Lower lobe of right lung (tissue), 2 donors: ENCODE data around the gene METTL26. TPM values are rescaled to one million over a fixed set of nuclear protein-coding genes. Genes with fewer than 3 reads are reported as not detected.

ENCODE experiments used
- ATAC-seq, 2 donors: fragments of 200-7000 bp; cut with Tn5 transposase; one replicate each; pipeline ENCODE4 v1.9.1; 2020 to 2022; ENCODE audit warnings: mild to moderate bottlenecking in 2 of 2, moderate library complexity in 2 of 2
- DNase-seq: peaks from one replicate; pipeline ENCODE4 v3.0.0-alpha.2; 2020
- H3K27ac ChIP-seq: fragments of 200-600 bp; one replicate; pipeline ENCODE4 v1.8.0; 2022
- H3K27me3 ChIP-seq: fragments of 200-600 bp; one replicate; pipeline ENCODE4 v1.8.0; 2022; ENCODE audit warnings: low read depth
- H3K36me3 ChIP-seq: fragments of 200-600 bp; one replicate; pipeline ENCODE4 v1.8.0; 2022; ENCODE audit warnings: mild to moderate bottlenecking
- H3K4me1 ChIP-seq: fragments of 200-600 bp; one replicate; pipeline ENCODE4 v1.8.0; 2022
- H3K4me3 ChIP-seq: fragments of 200-600 bp; one replicate; pipeline ENCODE4 v1.8.0; 2022; ENCODE audit warnings: mild to moderate bottlenecking
- H3K9me3 ChIP-seq: fragments of 200-600 bp; one replicate; pipeline ENCODE4 v1.8.0; 2022
- CTCF ChIP-seq: fragments of 200-600 bp; IDR thresholded peaks from one replicate; pipeline ENCODE4 v1.8.0; 2022; ENCODE audit warnings: antibody characterized with exemption, mild to moderate bottlenecking
- intact Hi-C: fragments of 100-400 bp; cut with DNase I; formaldehyde crosslinking; loops from one replicate; pipeline ENCODE4 v1.11.0; 2022
- total RNA-seq: library from RNA; stranded (reverse); fragmentation: NEBNext Ultra II Directional; extraction: Animal tissue kit (Norgen Biotek cat#: 25700); gene quantifications from one replicate; pipeline ENCODE4 v1.2.1, GENCODE V29; 2021
- donor health status: DM: no; HTN: yes; CAD: no; lungs with severe emphysema.

Gene METTL26
- total RNA-seq, 1 donor from 2014 or later = 63.1 TPM

DNA sequence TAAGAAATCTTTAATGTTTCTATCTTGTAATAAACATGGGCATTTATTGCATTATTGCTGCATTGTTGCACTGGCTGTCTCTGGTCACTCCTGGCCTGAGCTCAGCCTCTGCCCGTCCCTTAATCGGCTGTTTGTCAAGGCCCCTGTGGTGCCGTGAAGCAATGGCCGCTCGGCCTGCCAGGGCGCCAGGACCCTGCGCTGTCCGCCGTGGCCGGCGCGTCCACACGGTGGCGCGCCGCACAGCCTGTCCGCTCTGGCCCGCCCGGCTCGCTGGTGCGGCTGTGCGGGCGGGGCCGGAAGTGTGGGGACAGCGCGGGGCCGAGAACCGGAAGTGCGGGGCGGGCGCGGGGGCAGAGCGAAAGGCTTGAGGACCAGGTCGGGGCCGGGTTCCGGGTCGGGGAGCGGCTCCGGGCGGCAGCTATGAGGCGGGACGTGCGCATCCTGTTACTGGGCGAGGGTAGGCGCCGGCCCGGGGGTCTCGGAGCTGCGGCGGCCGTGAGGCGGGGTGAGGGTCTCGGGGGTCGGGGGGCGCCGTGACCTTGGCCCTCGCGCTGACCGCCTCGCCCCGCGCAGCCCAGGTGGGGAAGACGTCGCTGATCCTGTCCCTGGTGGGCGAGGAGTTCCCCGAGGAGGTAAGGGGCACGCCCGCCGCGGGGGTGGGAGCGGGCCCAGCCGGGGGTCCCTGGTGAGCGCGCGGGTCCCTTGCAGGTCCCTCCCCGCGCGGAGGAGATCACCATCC, 31.8 kb upstream of the METTL26 start, which contains the start of gene RHOT2:
TSS of gene RHOT2 (plus strand) at position 353 of the 739 bp plus-strand sequence. CDS start at position 421, 68 bp downstream.
- peak; percentile 95 to 97 for ATAC-seq
- H3K4me1 ChIP-seq = peaks cover 18% of the 10 kb centered on the region
- peak within 1 kb of the TSS; percentile 87 for H3K27ac ChIP-seq
- H3K27me3 ChIP-seq = no peaks in the 10 kb centered on the region
- H3K4me3 ChIP-seq = peak within 1 kb of the TSS; percentile 96
- no peaks in the 10 kb centered on the region for H3K9me3 ChIP-seq
- TF ChIP-seq CTCF = peak; percentile 87
- peak; percentile 96 for DNase-seq
- peaks cover 38% of the 10 kb centered on the region for H3K36me3 ChIP-seq
- intact Hi-C loops = no loop called here

GRCh38 chr16:667113-667779, 31.1 kb upstream of the METTL26 start:
- H3K9me3 ChIP-seq = no peaks in the 10 kb centered on the region
- H3K4me1 ChIP-seq = peaks cover 18% of the 10 kb centered on the region
- intact Hi-C loops = no loop called here
- TF ChIP-seq CTCF = no peak
- no peaks in the 10 kb centered on the region for H3K27me3 ChIP-seq
- no peak for ATAC-seq
- peak overlapping the region; percentile 96 for H3K4me3 ChIP-seq
- no peak for DNase-seq
- peak overlapping the region; percentile 87 for H3K27ac ChIP-seq
- peaks cover 31% of the 10 kb centered on the region for H3K36me3 ChIP-seq

GRCh38 chr16:666572-666971, 30.5 kb upstream of the METTL26 start:
- H3K4me1 ChIP-seq = peaks cover 20% of the 10 kb centered on the region
- H3K27ac ChIP-seq = no peak overlapping the region
- ATAC-seq (no peak), DNase-seq (no peak)
- intact Hi-C loops = no loop called here
- H3K9me3 ChIP-seq = no peaks in the 10 kb centered on the region
- H3K36me3 ChIP-seq = peaks cover 24% of the 10 kb centered on the region
- TF ChIP-seq CTCF = no peak
- H3K4me3 ChIP-seq = no peak overlapping the region
- H3K27me3 ChIP-seq = no peaks in the 10 kb centered on the region

- intact Hi-C loops = no loop called here
- H3K27ac ChIP-seq = no peak overlapping the region
- no peak for ATAC-seq
- H3K9me3 ChIP-seq = no peaks in the 10 kb centered on the region
- TF ChIP-seq CTCF = no peak
- no peaks in the 10 kb centered on the region for H3K27me3 ChIP-seq
- H3K36me3 ChIP-seq = peaks cover 11% of the 10 kb centered on the region
- H3K4me3 ChIP-seq = no peak overlapping the region
- H3K4me1 ChIP-seq = peaks cover 22% of the 10 kb centered on the region
- no peak for DNase-seq
These were observed 26.5 kb upstream of the METTL26 start for GRCh38 chr16:662597-662996.

GRCh38 chr16:662095-662494, 26.0 kb upstream of the METTL26 start:
- DNase-seq (no peak), ATAC-seq (no peak)
- TF ChIP-seq CTCF = no peak
- intact Hi-C loops = no loop called here
- Histone ChIP-seq H3K27ac (no peak overlapping the region), H3K4me1 (peaks cover 16% of the 10 kb centered on the region), H3K9me3 (no peaks in the 10 kb centered on the region), H3K27me3 (no peaks in the 10 kb centered on the region), H3K4me3 (no peak overlapping the region), H3K36me3 (peaks cover 11% of the 10 kb centered on the region)
